ENCODE results near the gene NOS3.

Gene NOS3

DNA sequence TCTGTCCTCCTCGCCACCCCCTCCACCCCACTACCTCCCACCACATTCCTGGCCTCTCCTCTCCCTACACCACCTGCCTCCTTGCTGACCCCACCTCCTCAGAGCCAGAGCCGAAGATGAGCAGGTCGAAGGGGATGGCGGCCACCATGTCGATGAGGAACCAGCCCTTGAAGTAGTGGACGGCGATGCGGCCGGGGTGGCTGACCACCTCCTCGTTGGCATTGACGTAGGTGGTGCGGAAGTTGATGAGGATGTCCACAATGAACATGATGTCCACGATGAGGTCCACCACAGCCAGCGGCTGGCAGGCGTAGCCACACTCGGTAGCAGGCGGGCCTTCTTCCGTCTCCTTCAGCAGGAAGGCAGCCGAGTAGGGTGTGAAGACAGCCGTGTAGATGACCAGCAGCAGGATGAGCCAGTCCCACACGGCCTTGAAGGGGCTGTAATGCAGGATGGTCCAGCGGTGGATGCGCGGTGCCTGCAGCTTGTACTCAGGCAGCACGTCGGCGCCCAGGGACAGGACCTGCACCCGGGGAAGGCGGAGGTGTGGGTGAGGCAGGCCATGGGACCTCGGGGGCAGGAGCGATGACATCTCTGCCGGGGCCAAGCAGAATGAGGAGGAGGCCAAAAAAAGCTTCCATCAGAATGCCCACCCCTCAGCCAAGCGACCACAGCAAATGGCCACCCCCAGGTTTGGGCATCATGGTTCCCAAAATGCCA lies 38.3 kb upstream of the NOS3 start:
- DNase-seq (ENCODE audit: low read depth in 2 of 2) = no peak

GRCh38 chr7:150953061-150953997 lies 37.5 kb upstream of the NOS3 start:
- no peak for DNase-seq (ENCODE audit: low read depth in 2 of 2)

DNA sequence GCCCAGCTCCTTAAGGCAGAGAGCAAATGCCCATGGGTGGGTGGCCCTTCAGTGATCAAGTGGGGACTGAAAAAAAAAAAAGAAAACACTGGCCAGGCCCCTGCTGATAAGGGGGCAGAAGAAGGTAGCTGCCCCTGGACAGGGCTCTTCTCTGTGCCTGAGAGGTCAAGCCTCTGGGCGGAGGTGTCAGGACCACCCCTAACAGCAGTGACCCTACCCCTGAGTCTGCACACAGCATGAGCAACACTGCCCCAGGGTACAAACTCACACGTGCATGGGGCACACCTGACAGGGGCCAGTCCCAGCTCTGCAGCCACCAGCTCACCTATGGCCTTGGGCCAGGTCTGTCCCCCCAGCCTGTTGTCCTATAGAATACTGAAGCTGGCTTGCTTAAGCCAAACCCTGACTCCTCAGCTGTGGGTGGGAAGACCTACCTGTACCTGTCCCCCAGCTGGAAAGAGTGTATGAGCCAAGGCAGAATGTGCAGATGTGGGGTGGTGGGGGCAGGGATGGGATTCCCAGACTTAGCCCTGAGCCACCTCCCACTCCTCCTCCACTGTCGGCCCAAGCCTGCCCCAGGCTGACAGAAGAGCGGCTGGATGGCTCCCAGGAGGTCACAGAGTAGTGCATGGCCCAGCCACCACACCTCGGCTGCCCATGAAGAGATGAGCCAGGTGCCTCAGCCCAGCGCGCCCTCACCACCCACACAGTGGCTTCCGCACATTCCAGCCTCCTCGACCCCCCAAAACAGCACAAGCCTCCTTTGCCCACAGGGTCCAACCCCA lies 36.4 kb upstream of the NOS3 start:
- no peak for DNase-seq (ENCODE audit: low read depth in 2 of 2)

GRCh38 chr7:150954986-150955518 lies 35.8 kb upstream of the NOS3 start:
- DNase-seq (ENCODE audit: low read depth in 2 of 2) = no peak

DNA sequence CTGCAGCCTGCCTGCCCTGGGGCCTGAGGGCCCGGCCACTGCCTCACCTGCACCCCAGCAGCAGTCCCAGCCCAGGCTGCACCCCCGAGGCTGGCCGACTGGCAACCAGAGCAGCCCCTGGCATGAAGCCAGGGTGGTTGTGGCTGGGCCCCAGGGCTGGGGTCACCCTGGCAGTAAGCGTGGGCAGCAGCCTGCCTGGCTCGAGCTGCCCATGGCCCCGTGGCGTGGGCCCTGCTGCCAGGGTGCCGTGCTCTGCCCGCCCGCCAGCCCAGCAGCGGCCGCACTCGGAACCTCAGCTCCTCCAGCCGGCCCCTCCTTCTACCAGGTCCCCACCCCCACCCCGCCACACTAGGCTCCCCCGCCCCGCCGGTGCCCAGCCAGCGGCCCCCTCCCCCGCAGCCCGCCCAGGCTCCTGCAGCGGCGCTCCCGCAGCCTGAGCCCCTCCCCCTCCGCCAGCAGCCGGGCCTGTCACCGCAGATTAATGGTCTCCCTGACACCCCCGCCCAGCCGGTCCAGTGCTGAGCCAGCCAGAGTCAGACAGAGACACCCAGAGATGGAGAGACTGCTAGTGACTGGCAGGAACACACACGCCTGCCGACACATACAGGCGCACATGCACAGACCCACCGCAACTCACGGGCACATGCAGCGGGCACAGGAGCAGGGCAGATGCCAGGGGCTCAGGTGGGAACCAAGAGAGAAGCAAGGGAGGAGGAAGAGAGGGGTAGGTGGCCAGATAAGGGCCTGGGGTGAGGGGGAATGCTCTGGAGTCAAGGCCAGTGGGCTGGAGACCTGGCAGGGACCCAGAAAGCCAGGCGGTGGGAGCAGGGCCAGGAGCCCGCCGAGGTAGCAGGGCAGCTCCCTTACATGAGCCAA lies 35.1 kb upstream of the NOS3 start:
- DNase-seq (ENCODE audit: low read depth in 2 of 2) = no peak

GRCh38 chr7:150956395-150957132 lies 34.3 kb upstream of the NOS3 start:
- DNase-seq (ENCODE audit: low read depth in 2 of 2) = no peak

DNA sequence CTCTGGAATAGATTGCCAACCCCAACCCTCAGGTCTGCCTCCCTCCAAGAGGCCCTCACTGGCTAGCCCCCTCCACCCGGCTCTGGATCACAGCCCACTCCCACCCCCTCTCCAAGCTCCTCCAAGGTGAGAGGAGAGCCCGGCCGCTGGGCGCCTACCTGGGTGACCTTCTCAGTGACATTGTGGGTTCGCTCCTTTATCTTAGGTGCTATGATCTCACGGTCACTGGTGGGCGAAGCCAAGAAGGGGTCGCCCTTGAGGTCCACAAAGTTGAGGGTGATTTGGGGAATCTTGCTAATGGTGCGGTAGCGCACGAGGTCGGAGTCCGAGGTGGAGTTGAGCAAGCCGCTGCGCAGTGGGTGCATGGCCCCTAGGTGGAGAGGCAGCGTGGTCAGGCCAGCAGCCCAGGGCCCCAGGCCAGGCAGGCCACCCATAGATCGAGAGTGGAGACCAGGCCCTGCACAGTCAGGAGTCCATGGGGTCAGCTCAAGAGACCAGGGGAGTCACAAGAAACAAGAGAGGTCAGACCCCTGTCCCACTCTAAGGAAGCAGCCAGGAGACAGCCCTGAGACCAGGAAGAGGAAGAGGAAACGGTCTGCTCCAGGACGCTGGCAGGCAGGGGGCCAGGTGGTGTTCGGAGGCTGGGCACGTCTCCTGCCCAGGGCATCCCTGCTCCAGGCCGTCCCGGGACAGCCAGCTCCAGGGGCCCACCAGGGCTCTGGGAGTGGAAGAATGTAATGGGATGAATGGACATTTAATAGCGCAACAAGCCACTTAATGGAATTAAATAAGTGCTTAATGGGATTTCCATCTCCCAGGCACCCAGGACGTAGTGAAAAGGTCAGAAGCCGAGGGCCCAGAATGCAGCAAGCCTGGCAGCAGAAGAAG lies 33.4 kb upstream of the NOS3 start:
- DNase-seq (ENCODE audit: low read depth in 2 of 2) = no peak

DNA sequence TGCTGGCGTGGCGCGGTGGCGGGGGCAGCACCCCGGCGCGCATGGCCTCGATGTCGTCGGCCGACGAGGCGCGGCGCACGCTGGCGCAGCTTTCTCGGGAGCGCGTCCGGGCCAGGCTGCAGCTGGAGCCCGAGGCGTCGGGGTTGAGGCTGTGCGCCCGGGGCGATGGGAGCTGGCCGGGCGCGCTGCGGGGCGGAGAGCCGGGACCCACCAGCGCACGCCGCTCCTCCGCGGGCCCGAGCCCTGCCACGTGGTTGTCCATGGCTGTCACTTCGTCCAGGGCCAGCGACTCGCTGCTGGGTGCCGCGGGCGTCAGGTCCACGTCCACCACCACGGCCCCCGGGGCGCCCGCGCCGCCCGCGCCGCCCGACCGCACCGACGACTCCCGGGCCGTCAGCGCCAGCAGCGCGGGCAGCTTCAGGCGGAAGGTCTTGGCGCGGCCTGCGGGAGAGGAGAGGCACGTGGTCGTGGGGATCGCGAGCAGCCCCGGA lies 32.7 kb upstream of the NOS3 start:
- no peak for DNase-seq (ENCODE audit: low read depth in 2 of 2)

GRCh38 chr7:150958597-150958996 lies 32.2 kb upstream of the NOS3 start:
- DNase-seq (ENCODE audit: low read depth in 2 of 2) = no peak

DNA sequence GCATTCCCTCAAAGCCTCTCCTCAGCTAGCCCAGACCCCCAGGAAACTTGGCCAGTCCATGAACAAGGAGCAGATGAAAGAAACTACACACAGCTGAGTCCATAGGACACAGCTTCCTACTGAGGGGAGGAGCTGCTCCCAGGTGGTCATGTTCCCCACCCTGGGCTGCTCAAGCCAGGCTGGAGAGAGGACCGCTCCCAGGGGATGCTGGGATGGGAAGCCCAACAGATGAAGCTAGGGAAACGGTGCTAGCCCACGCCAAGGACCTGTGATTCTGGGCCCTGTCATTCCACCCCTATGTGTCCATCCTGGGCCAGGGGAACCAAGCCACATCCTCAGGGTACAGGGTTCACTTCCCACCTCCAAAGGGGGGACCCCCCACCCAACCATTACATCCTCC lies 31.7 kb upstream of the NOS3 start:
- no peak for DNase-seq (ENCODE audit: low read depth in 2 of 2)

DNA sequence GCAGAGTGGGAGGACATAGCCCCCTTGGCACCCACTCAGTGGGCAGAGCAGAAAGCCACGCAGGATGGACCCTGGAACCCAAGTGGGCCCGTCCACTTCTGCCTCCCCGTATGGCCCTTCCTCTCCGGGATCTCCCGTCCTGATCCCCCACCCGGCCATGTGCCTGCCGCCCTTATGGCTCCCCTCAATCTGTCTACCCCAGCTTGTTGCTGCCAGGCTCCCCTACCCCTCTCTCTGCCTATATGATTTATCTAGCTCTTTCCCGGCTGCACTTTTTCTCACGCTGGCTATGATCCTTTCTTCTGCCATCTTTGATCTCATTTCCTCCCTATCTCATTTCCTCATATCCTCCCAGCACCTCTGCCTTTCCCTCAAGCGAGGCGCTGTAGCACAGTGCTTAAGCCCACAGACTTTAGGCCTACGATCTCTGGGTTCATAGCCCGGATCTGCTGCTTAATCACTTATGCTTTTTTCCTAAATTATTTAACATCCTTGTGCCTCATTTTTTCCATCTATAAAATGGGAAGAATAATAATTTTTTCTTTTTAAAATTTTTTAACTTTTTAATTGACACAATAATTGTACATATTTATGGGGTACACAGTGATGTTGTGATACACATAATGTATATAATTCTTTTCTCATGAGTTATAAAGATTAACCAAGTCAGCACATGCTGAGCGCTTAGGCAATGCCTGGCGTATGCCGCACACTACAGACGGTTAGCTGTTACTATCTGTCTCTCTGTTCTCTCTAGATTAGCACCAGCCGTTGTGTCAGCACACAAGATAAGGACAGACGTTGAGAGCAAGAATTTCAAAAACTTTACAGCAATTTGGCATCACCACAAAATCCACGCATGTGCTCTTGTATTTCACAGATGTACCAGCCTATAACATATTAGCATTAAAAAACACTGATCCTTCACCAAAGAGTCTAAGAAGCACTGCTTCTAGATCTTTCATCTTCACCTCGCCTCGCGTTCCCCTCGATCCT lies 30.8 kb upstream of the NOS3 start:
- DNase-seq (ENCODE audit: low read depth in 2 of 2) = no peak

- no peak for DNase-seq (ENCODE audit: low read depth in 2 of 2)
These were observed 29.1 kb upstream of the NOS3 start for GRCh38 chr7:150961510-150962289.

- DNase-seq (ENCODE audit: low read depth in 2 of 2) = no peak
These were observed 28.6 kb upstream of the NOS3 start for GRCh38 chr7:150962290-150962552.

- DNase-seq (ENCODE audit: low read depth in 2 of 2) = no peak
These were observed 28.0 kb upstream of the NOS3 start for GRCh38 chr7:150962553-150963399.

DNA sequence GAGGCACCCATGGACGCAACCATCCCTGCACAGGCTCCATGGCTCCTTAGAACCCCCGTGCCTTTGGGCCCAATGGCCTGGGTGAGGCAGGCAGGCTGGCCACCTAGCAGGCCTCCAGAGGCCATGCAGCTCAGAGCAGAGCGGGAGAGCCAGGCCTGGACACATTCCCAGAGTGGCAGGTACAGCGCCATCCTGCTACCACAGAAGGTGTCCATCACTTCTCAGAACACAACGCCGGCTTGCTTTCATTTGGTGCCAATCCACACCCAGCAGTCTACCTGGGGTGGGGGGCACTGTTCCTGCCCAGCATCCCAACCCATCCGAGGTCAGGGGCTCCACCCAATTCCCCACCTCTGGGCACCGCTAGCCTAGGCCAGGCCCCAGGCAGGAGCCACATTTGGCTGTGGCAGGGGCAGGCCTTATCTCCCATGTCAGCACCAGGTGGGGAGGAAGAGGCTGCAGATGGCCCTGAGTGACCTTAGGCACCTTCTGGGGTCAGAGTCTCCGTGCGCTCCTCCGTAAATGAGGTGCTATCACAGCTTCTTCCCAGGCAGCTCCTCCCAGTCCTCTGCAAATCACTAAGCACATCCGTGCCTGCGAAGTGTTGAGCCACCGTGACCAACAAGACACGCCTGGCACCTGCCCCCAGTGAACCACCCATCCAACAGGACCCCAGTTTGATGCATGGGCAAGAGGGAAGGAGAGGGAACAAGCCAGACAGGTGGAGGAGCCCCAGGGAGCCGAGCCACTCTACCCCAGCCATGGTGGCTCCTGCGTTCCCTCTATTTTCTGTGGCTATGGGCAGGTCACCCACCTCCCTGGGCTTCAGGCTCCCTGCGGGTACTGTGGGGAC lies 26.9 kb upstream of the NOS3 start:
- no peak for DNase-seq (ENCODE audit: low read depth in 2 of 2)
